GM12891 (cell line): ENCODE measurements around the gene DAB2IP.

Experiments used
- POLR2A ChIP-seq: IDR thresholded peaks from 2 replicates; pipeline ENCODE4 v1.6.1; 2011; ENCODE audit warnings: low read depth, low read length, control low read depth
- POLR2AphosphoS5 ChIP-seq: IDR thresholded peaks from 2 replicates; pipeline ENCODE4 v1.6.1; 2011; ENCODE audit warnings: low read depth, low read length, control low read depth
- TAF1 ChIP-seq: IDR thresholded peaks from 2 replicates; pipeline ENCODE4 v1.6.1; 2011; ENCODE audit warnings: low read depth, low read length, control low read depth

DNA sequence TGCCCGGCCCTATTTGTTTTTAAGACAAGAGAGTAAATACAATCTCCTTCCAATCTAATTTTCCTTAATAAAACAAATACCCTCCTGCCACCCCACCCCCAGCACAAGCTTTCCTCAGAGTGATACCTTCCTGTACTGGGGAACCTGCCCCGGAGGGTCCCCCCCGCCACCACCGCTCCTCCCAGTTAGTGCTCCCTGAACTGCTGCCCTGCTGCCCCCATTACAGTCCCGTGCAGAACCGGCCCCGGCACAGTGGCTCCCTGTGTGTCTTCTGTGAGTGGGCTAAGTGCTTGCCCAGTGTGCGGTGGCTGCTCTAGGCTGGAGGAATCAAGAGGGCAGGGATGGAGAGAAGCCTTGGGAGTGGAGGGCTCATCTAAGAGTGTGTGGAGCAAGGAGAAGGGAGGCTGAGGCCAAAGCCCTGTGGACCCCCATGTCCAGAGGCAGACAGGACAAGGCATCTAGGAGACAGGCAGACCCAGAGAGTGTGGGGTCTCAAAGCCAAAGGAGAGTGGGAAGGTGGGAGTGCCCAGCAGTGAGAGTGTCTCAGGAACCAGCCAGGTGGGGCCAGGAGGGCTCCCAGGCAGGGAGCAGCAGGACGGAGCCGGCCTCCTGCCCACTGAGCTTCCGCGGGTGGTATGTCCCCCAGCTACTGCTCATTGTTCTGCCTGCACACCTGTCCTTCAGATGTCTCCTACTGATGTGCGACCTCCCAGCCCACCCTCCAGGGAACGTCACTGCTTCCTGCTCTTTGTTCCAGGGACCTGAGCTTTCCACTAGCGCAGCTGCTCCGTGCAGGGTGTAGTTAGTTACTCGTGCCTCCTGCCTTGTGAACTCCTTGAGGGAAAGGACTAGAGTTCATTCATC lies 129.0 kb downstream of the DAB2IP start:
- TF ChIP-seq POLR2AphosphoS5, result no peak
- no peak for TF ChIP-seq TAF1
- no peak for TF ChIP-seq POLR2A
